Frontal cortex (tissue), 4 donors: ENCODE results near the gene GOSR2. TPM values are rescaled to one million over a fixed set of nuclear protein-coding genes. Genes with fewer than 3 reads are reported as not detected.
A peak's percentile ranks its signal among the peaks of the same experiment; 100 is the strongest.

ENCODE experiments used
- DNase-seq, 2 donors: peaks; one replicate each; pipeline ENCODE4 v3.0.0; 2012; ENCODE audit warnings: low spot score in 2 of 2
- FAIRE-seq: peaks from 2 replicates; lab custom pipeline; 2012; peaks lifted over from hg19 to GRCh38; lab: Jason Lieb, UNC
- total RNA-seq: library from RNA; depleted of rRNA; stranded (reverse); fragments of >200 nt; gene quantifications from one replicate; pipeline ENCODE4 v1.2.3, GENCODE V29; 2014
- donor health status: control.
- donor health status: control.
- donor health status: control.

GOSR2 gene
- 53.0 TPM for total RNA-seq

GRCh38 chr17:46922804-46923635 lies at the start of gene GOSR2:
Gene GOSR2, plus strand, starts transcription at chr17:46923160. Its CDS starts 33 bp downstream, at chr17:46923193.
- FAIRE-seq: no peak
- DNase-seq: peak; percentile 70 to 86

GRCh38 chr17:46873941-46874645 lies 48.9 kb upstream of the GOSR2 start:
- DNase-seq (no peak), FAIRE-seq (no peak)

GRCh38 chr17:46874906-46875305 lies 48.1 kb upstream of the GOSR2 start:
- DNase-seq (no peak), FAIRE-seq (no peak)

DNA sequence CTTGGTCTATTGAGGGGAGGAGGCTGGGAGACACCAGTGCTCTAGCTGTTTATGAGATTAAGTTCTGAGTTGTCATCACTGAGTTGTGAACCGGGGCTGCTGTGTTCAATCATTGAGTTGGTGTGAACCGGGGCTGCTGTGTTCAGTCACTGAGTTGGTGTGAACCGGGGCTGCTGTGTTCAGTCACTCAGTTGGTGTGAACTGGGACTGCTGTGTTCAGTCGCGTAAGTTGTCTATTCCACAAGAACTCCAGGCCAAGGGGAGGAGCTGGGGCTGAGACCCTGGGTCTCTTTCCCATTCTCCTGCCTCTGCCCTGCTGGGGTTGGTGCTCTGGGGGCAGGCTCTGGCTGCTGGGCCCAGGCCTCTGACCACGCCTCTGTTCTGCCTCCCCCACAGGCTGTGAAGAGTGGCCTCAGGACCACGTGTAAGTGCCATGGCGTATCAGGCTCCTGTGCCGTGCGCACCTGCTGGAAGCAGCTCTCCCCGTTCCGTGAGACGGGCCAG lies 47.1 kb upstream of the GOSR2 start:
- FAIRE-seq (no peak), DNase-seq (no peak)

GRCh38 chr17:46876353-46876887 lies 46.5 kb upstream of the GOSR2 start:
- DNase-seq (no peak), FAIRE-seq (no peak)

DNA sequence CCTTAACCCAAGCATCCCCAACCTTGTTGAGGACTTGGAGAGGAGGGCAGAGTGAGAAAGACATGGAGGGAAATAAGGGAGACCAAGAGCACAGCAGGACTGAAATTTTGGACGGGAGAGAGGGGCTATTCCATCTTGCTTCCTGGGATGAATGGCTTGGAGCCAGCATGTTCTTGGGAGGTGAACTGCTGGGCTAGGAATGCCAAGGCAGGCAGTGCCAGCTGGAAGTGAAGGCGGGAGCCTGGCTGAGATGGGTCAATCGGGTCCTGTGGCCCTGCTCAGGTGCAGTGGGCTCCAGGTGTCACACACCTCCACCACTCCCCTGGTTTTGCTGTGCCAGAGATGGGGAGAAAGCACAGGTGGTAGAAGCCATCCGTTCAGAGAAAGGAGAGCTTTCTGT lies 46.0 kb upstream of the GOSR2 start:
- DNase-seq (no peak), FAIRE-seq (no peak)

GRCh38 chr17:46877466-46877865 lies 45.5 kb upstream of the GOSR2 start:
- no peak for FAIRE-seq
- no peak for DNase-seq

- no peak for DNase-seq
These were observed 44.9 kb upstream of the GOSR2 start for GRCh38 chr17:46878055-46878454.

GRCh38 chr17:46879101-46879500 lies 43.9 kb upstream of the GOSR2 start:
- DNase-seq (no peak), FAIRE-seq (no peak)

More at GRCh38 chr17:46878055-46878454, 44.9 kb upstream of the GOSR2 start:
- FAIRE-seq: no peak

GRCh38 chr17:46881015-46881414 lies 41.9 kb upstream of the GOSR2 start:
- DNase-seq (no peak), FAIRE-seq (no peak)

DNA sequence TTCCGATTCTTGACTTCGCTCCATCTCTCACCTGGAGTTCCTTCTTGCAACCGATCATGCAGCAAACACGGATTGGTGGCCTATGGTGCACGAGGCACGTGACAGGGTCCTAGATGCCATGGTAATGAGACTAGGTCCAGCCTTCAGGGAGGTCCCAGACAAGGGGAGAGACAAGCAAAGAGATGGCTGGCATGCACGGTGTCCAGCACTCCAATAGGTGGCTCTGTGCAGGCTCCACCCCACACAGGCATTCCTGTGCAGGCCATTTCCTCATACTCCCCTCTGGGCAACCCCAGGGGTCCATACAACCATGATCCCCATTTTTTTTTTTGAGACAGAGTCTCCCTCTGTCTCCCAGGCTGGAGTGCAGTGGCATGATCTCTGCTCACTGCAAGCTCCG lies 40.3 kb upstream of the GOSR2 start:
- DNase-seq (no peak), FAIRE-seq (no peak)

GRCh38 chr17:46883871-46884520 lies 39.0 kb upstream of the GOSR2 start:
- DNase-seq (no peak), FAIRE-seq (no peak)

- DNase-seq (no peak), FAIRE-seq (no peak)
These were observed 38.4 kb upstream of the GOSR2 start for GRCh38 chr17:46884552-46884951.

- FAIRE-seq: no peak
These were observed 37.3 kb upstream of the GOSR2 start for GRCh38 chr17:46885415-46886309.

GRCh38 chr17:46886310-46886663 lies 36.7 kb upstream of the GOSR2 start:
- no peak for DNase-seq
- FAIRE-seq: no peak

More at GRCh38 chr17:46885415-46886309, 37.3 kb upstream of the GOSR2 start:
- DNase-seq: no peak

GRCh38 chr17:46887717-46888116 lies 35.2 kb upstream of the GOSR2 start:
- FAIRE-seq (no peak), DNase-seq (no peak)

GRCh38 chr17:46888727-46889126 lies 34.2 kb upstream of the GOSR2 start:
- no peak for DNase-seq
- no peak for FAIRE-seq

GRCh38 chr17:46889519-46889918 lies 33.4 kb upstream of the GOSR2 start:
- FAIRE-seq (no peak), DNase-seq (no peak)

- FAIRE-seq (no peak), DNase-seq (no peak)
These were observed 32.9 kb upstream of the GOSR2 start for GRCh38 chr17:46889992-46890564.
